ENCODE results near the gene BAIAP2. TPM values are rescaled to one million over a fixed set of nuclear protein-coding genes. Genes with fewer than 3 reads are reported as not detected.
"Not testable (repeated sequence)": the region's sequence is repeated elsewhere in the genome, so short reads cannot be mapped to it uniquely, and the experiment has no call there.

BAIAP2 gene
- total RNA-seq, 1 experiment from 2014 or later: 34.4 TPM

DNA sequence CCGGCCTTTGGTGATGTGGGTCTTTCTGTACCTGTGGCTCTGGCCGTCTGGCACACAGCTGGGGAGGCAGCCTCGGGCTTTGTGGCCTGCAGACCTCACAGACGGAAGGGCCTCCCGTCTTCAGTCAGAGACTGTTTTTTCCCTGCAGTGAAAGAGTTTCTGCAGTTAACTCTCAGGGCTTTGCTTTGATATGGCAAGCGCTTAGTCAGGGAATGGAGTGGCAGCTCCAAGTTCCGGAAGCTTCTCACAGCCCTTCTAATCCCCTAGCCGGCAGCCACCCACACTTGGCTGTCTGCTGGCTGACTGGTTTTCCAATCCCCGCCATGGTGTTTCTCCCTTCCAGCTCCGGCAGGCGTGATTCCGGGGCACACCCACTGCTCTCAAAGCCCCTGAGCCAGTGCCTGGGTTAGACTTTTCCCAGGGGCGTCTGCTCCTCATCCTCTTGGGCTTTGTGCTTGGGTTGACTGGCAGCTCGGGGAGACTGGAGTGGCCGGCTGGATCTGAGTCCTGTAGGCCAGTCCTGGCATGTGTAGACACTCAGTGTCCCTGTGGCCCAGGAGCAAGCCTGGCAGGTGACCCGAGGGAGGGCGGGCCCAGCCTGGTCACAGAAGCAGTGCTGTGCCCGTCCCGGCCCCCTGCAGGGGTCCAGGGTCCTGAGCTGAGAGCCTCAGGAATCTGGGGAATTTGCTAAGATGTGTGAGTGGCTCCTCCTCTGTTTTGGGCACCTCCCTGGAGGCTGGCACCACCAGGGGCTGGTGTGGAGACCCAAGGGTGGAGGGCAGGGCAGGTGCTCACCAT is 29.9 kb downstream of the BAIAP2 start:
- DNase-seq: peak; percentile 84
- peaks cover 14% of the 10 kb centered on the region for H3K36me3 ChIP-seq
- H3K4me3 ChIP-seq: no peak overlapping the region
- H3K27me3 ChIP-seq: no peaks in the 10 kb centered on the region
- H3K9me3 ChIP-seq: no peaks in the 10 kb centered on the region

DNA sequence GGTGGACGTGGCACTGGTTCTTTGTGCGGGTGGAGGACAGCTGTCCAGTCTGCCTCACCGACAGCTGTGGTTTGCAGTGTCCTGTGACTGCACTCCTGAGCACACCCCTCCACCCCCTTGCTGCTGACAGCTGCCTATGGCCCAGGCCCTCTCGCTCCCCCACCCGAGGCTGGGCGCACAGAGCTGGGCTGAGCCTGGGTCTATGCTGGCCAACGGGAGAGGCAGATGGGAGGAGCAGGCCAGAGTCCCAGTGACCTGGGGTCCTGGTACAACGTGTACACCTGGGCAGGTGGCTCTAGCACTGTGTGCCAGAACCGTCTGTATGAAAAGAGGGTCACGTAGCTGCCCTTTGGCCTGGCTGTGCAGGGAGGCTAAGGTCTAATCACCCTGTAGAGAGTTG is 30.5 kb downstream of the BAIAP2 start:
- H3K27me3 ChIP-seq: no peaks in the 10 kb centered on the region
- H3K4me3 ChIP-seq: no peak overlapping the region
- H3K36me3 ChIP-seq: peaks cover 10% of the 10 kb centered on the region
- H3K9me3 ChIP-seq: no peaks in the 10 kb centered on the region
- DNase-seq: no peak

DNA sequence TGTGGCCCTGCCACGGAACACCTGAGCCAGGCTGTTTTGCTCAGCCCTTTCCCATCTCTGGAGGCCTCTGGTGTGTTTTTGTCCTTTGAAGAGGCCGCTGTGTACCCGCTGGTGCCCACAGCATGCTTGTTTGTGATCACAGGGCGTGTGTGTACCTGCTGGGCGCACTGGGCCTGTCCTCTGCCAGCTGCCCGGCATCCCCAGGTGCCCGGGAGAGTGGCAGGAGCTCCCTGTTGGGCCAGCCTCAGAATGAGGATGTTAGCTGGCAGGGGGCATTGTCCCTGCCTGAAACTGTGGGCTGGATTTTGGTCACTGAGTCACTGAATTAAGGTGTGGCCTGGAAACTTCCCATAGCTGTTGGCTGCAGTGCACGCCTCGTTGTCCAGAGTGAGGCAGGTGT is 31.1 kb downstream of the BAIAP2 start:
- Histone ChIP-seq H3K36me3 (peaks cover 9% of the 10 kb centered on the region; the same call in 1 of the 2 replicates), H3K4me3 (no peak overlapping the region), H3K9me3 (no peaks in the 10 kb centered on the region), H3K27me3 (no peaks in the 10 kb centered on the region)
- DNase-seq: no peak

DNA sequence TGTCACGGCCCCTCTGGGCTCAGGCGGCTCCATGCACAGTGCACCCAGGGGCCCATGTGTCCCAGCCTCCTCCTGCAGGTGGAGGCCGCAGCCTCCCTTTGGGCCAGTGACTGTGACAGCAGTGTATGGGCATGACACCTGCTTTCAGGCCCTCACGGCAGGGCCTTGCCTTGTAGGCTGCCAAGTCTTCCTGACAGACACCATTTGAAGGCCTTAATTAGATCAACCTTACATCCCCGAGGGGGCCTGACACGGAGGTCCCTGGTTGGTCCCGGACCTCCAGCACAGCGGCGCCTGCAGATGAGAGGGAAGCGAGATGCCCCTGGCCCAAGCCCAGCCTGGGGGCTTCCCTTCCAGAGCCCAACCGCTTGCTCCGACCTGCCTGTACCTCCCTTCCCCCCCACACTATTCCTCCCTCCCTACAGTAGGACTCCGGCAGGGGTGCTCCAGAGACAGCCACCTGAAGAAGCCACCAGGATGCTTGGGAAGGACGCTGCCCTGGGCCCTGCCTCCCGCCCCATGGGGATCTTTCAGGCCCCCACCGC is 31.9 kb downstream of the BAIAP2 start:
- peaks cover 9% of the 10 kb centered on the region; the same call in 1 of the 2 replicates for H3K36me3 ChIP-seq

DNA sequence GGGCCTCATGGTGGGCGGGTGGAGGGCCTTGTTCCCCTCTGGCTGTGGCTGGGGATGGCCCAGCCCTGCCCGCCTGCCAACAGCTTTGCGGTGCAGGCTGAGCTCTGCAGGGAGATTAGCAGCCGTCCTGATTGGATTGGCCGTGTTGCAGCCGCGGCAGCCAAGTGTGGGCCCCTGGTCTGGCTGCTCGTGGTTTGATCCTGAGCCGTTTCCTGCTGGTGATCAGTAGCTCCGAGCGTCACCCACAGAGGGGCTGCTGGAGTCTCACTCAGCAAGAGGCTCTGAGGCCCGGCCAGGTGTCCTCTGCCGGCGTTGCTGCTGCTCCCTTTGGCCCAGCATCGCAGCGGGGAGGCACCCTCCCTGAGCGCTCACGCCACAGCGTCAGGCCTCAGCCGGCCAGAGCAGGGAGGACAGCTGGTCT is 32.5 kb downstream of the BAIAP2 start:
- DNase-seq: no peak
- Histone ChIP-seq H3K27me3 (no peaks in the 10 kb centered on the region), H3K9me3 (no peaks in the 10 kb centered on the region), H3K4me3 (no peak overlapping the region), H3K36me3 (peaks cover 9% of the 10 kb centered on the region; the same call in 1 of the 2 replicates)

More for the DNA sequence above, 31.9 kb downstream of the BAIAP2 start:
- no peaks in the 10 kb centered on the region for H3K9me3 ChIP-seq
- no peaks in the 10 kb centered on the region for H3K27me3 ChIP-seq
- H3K4me3 ChIP-seq: no peak overlapping the region
- DNase-seq: no peak

- H3K27me3 ChIP-seq: no peaks in the 10 kb centered on the region
- DNase-seq: no peak
- no peaks in the 10 kb centered on the region for H3K9me3 ChIP-seq
- H3K36me3 ChIP-seq: peaks cover 4% of the 10 kb centered on the region; the same call in 1 of the 2 replicates
- H3K4me3 ChIP-seq: no peak overlapping the region
Observed at GRCh38 chr17:81068411-81069134, 33.6 kb downstream of the BAIAP2 start.

DNA sequence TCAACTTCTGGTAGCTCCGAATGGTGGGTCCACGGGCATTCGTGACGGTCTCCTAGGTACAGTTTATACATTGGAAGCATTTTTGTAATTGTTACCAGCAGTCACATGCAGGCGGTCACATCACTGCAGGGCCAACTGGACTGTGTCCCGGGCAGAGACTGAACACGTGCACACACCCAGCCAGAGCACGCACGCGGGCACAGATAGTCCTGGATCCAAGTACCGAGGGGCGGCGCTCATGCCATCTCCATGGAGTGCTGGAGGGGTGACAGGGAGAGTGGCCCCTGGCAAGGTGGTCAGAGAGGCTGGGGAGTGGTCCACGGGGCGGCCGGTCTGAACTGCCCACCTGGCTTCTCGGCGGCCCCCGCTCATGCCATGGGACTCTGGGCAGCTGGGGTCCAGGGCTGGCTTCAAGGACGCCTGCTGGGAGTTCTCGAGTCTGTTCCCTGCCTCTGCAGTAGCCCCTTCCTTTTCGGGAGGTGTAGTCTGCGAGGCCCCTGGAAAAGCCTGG is 34.2 kb downstream of the BAIAP2 start:
- DNase-seq: no peak
- H3K9me3 ChIP-seq: no peaks in the 10 kb centered on the region
- no peak overlapping the region for H3K4me3 ChIP-seq
- no peaks in the 10 kb centered on the region for H3K27me3 ChIP-seq
- H3K36me3 ChIP-seq: no peaks in the 10 kb centered on the region; the same call in 1 of the 2 replicates

GRCh38 chr17:81070541-81071246 is 35.7 kb downstream of the BAIAP2 start:
- no peaks in the 10 kb centered on the region for H3K27me3 ChIP-seq
- no peaks in the 10 kb centered on the region for H3K36me3 ChIP-seq
- no peak overlapping the region for H3K4me3 ChIP-seq
- H3K9me3 ChIP-seq: no peaks in the 10 kb centered on the region
- DNase-seq: no peak

GRCh38 chr17:81071761-81072741 is 37.1 kb downstream of the BAIAP2 start:
- no peak for DNase-seq
- Histone ChIP-seq H3K4me3 (no peak overlapping the region), H3K9me3 (no peaks in the 10 kb centered on the region), H3K27me3 (no peaks in the 10 kb centered on the region), H3K36me3 (no peaks in the 10 kb centered on the region)

- no peak for DNase-seq
- Histone ChIP-seq H3K27me3 (no peaks in the 10 kb centered on the region), H3K9me3 (no peaks in the 10 kb centered on the region), H3K4me3 (no peak overlapping the region), H3K36me3 (no peaks in the 10 kb centered on the region)
Observed at GRCh38 chr17:81073967-81074839, 39.3 kb downstream of the BAIAP2 start.

- Histone ChIP-seq H3K27me3 (no peaks in the 10 kb centered on the region), H3K9me3 (no peaks in the 10 kb centered on the region), H3K4me3 (no peak overlapping the region), H3K36me3 (no peaks in the 10 kb centered on the region)
- DNase-seq: no peak
Observed at GRCh38 chr17:81074875-81075274, 39.9 kb downstream of the BAIAP2 start.

DNA sequence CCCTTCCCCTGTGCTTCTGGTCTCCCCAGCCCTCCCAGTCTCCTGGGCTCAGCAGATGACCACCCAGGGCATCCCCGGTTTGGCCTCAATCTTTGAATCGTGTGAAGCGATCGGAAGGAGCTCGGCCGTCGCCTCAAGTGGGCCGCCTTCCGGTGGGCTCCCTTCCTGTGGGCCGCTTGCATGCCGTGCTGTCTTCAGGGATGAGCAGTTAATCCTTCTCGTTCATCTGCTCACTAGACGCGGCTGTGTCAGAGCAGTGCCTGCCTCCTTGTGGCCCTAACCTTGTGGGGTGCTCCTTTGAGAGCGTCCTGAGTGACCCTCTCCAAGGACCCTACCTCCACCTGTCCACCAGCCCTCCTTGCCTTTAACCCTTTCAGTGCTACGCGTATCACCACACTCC is 40.4 kb downstream of the BAIAP2 start:
- Histone ChIP-seq H3K4me3 (no peak overlapping the region), H3K27me3 (no peaks in the 10 kb centered on the region), H3K9me3 (no peaks in the 10 kb centered on the region), H3K36me3 (no peaks in the 10 kb centered on the region)
- no peak for DNase-seq

DNA sequence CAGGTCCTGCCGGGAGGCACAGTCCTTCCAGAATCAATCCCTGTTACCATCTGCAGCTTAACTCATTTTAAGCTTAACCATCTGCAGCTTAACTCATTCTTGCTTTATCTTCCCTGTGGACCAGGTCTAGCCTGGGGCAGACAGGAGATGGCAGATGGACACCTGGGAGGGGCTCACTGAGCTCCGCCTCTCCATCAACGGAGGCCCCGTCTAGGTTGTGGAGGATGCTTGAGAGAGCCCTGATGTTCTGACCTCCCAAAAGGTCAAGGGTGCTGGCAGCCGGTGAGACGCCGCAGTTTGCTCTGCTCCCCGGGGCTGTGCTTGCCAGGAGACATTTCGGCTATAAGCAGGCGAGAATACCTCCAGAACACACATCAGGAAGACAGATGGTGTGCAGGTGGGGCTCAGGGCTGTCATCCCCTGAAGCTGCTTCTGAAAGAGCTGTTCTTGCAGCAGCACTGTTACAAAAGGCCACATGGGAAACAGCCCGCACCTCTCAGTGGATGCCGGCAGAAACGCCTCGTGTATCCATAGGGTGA is 41.3 kb downstream of the BAIAP2 start:
- H3K27me3 ChIP-seq: no peaks in the 10 kb centered on the region
- no peaks in the 10 kb centered on the region for H3K9me3 ChIP-seq
- no peak for DNase-seq
- no peaks in the 10 kb centered on the region for H3K36me3 ChIP-seq
- H3K4me3 ChIP-seq: no peak overlapping the region

- H3K4me3 ChIP-seq, H3K36me3 ChIP-seq, H3K9me3 ChIP-seq, DNase-seq, H3K27me3 ChIP-seq: not testable (repeated sequence)
Observed at GRCh38 chr17:81078026-81078913, 43.3 kb downstream of the BAIAP2 start.
